Stimulated activated CD4-positive, alpha-beta T cell treated with anti-CD3 and anti-CD28 coated beads, Interleukin-2, amount 100 ng/mL, for 4 hours (primary cell): ENCODE results near the gene SCAI.
"Not testable (repeated sequence)": the region's sequence is repeated elsewhere in the genome, so short reads cannot be mapped to it uniquely, and the experiment has no call there.

ENCODE experiments used
- DNase-seq: peaks from one replicate; pipeline ENCODE4 v3.0.0-alpha.2; 2020; ENCODE audit warnings: low read depth

Gene SCAI

GRCh38 chr9:124947727-124948391 is 195.5 kb downstream of the SCAI start:
- no peak for DNase-seq

GRCh38 chr9:124946167-124946566 is 197.2 kb downstream of the SCAI start:
- no peak for DNase-seq

- DNase-seq = peak; percentile 41
Measured at GRCh38 chr9:124941679-124942561, 201.4 kb downstream of the SCAI start.

- DNase-seq = peak; percentile 88
Measured at GRCh38 chr9:124940894-124941678, 202.2 kb downstream of the SCAI start, which contains the start of gene GOLGA1. GOLGA1 (minus strand) TSS chr9:124941083; CDS start chr9:124938711, 2,372 bp downstream.

GRCh38 chr9:124940521-124940893 is 202.8 kb downstream of the SCAI start:
- no peak for DNase-seq

- no peak for DNase-seq
Measured at GRCh38 chr9:124939944-124940343, 203.4 kb downstream of the SCAI start.

GRCh38 chr9:124934290-124934689 is 209.0 kb downstream of the SCAI start:
- DNase-seq = no peak

GRCh38 chr9:124932333-124932732 is 211.0 kb downstream of the SCAI start:
- no peak for DNase-seq

GRCh38 chr9:124929464-124929863 is 213.9 kb downstream of the SCAI start:
- DNase-seq = no peak

- no peak for DNase-seq
Measured at GRCh38 chr9:124928116-124928515, 215.2 kb downstream of the SCAI start.

- not testable (repeated sequence) for DNase-seq
Measured at GRCh38 chr9:124920394-124920793, 222.9 kb downstream of the SCAI start.

- DNase-seq = no peak
Measured at GRCh38 chr9:124914753-124915405, 228.4 kb downstream of the SCAI start.

- no peak for DNase-seq
Measured at GRCh38 chr9:124913378-124913777, 229.9 kb downstream of the SCAI start.

GRCh38 chr9:124911766-124912165 is 231.6 kb downstream of the SCAI start:
- DNase-seq = no peak

- no peak for DNase-seq
Measured at GRCh38 chr9:124908098-124908497, 235.2 kb downstream of the SCAI start.

GRCh38 chr9:124906966-124907365 is 236.4 kb downstream of the SCAI start:
- no peak for DNase-seq

GRCh38 chr9:124899845-124900244 is 243.5 kb downstream of the SCAI start:
- no peak for DNase-seq

GRCh38 chr9:124897570-124898460 is 245.5 kb downstream of the SCAI start:
- no peak for DNase-seq

GRCh38 chr9:124894741-124895170 is 248.6 kb downstream of the SCAI start:
- peak; percentile 14 for DNase-seq

- DNase-seq = no peak
Measured at GRCh38 chr9:124894035-124894740, 249.1 kb downstream of the SCAI start.
